Measurements from ENCODE around the gene ZC2HC1B.

GRCh38 chr6:143859891-143860660 is 4.2 kb upstream of the ZC2HC1B start:
- TF ChIP-seq NRF1 (IDR thresholded peaks at IDR 0.05; ENCODE audit: low read depth, low read length) (no peak), CTCF (IDR thresholded peaks at IDR 0.05) (no peak), YY1 (IDR thresholded peaks at IDR 0.05; ENCODE audit: low read depth) (no peak), MXI1 (IDR thresholded peaks at IDR 0.05; ENCODE audit: low read depth, low read length) (no peak), POLR2AphosphoS5 (IDR thresholded peaks at IDR 0.05; ENCODE audit: low read depth, low read length) (no peak), REST (IDR thresholded peaks at IDR 0.05; ENCODE audit: low read depth, low read length) (no peak), EZH2phosphoT487 (IDR thresholded peaks at IDR 0.05; ENCODE audit: borderline replicate concordance, low read depth) (no peak), EP300 (IDR thresholded peaks at IDR 0.05; ENCODE audit: borderline replicate concordance in 1 of 2, low read depth in 1 of 2, low read length in 1 of 2) (no peak), NFIC (IDR thresholded peaks at IDR 0.05; ENCODE audit: borderline replicate concordance) (no peak), JUND (IDR thresholded peaks at IDR 0.05) (no peak)
